Hindlimb muscle (tissue), 1 donor: ENCODE data around the gene OPRL1. TPM values are rescaled to one million over a fixed set of nuclear protein-coding genes. Genes with fewer than 3 reads are reported as not detected.

Source experiments
- DNase-seq: peaks from one replicate; pipeline ENCODE4 v3.0.0-alpha.2; 2013
- polyA plus RNA-seq: library from polyadenylated mRNA; unstranded; fragments of 120-200 nt; gene quantifications from one replicate; pipeline ENCODE4 v1.2.1, GENCODE V29; 2013; ENCODE audit not compliant: insufficient read length

Gene OPRL1
- polyA plus RNA-seq, 1 donor, result 1.1 TPM

DNA sequence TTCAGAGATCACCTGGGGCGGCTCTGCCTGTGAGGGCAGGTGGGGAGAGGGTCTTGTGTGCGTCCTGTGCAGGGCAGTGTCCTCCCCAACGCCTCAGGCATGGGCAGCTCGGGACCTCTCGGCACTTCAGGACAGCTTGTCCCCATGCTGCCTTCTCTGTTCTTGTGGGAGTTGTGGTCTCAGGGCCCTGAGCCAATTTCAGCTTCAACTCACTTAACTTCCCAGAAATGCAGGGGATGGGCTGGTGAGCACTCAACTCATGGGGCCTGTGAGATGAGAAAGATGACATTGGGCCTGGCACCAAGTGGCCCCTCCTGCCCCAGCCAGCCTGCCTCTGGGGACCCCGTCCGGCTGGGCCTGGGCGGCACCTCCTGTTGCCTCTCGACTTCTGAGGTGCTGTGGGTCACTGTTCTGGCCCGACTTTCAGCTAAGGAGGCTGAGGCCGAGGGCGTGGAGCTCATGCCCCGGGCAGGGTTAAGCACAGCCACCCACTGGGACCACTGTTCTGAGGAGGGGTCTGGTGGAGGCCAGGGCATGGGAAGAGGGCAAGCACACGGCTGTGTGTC lies 7.3 kb upstream of the OPRL1 start:
- no peak for DNase-seq

DNA sequence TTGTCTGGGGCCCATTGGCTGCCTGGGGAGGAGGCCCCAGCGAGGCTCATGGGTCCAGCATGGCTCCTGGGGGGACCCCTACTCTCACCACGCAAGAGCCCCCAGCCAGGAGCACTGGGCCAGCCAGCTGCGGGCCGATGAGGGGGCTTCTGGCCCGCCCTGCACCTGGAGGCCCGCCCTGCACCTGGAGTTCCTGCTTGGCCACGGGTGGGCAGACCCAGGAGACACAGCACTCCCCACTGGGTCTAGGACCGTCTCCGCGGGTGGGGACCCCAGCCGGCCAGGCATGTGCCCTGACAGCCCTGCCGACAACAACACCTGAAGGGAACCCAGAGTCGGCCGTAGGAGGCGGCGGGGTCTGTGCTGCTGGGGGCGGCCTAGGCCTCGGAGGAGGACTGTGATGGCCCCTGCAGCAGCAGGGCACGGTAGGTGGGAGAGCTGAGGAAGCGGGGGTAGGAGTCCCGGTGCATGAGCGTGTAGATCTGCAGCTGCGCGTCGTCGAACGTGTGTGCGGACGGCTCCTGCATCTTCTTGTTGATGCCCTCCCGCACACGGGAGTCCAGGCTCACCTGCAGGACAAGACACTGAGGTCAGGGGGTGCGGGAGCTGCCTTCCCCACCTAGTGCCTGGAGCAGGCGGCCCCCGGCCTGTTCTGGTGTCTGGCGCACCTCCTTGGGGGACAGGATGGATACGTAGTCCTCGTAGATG lies 6.3 kb upstream of the OPRL1 start:
- no peak for DNase-seq

DNA sequence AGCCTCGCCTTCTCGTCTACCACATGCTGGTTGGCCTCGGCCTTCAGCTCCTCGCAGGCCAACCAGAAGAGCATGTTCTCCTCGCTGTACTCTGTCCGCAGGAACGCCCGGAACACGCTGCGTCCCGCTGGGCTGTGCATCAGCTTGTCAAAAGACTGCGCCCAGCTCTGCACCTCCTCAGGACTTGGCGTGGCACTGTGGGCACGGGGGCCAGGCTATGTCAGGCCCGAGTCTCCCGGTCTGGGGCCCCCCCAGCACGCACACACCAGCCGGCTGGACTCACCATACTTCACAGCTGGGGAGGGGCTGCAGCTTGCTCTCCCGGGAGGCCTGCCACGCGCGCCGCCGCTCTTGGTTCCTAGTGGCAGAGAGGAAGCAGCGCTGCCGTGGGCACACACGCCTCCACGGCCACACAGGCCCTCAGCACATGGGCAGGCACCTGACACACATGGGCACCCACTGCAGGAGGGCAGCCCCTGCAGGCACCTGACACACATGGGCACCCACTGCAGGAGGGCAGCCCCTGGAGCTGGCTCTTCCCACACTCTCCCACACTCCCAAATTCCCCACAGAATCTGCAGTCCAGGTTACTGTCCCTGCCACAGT lies 5.6 kb upstream of the OPRL1 start:
- no peak for DNase-seq

DNA sequence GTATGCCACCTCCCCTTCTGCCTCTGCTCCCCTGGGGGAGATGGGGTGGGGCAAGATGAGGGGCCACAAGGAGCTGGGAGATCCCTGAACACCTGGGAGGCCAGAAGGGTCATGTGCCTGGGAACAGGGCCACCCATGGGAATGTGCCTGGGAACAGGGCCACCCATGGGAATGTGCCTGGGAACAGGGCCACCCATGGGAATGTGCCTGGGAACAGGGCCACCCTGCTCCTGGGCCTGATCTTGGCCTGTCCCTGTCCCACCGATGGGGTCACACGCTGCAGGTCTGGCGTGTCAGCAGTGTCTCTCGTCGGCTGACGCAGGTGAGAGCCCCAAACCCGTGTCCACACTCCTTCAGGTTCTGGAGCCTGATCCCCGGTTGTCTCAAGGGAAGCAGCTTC lies 4.9 kb upstream of the OPRL1 start:
- no peak for DNase-seq

DNA sequence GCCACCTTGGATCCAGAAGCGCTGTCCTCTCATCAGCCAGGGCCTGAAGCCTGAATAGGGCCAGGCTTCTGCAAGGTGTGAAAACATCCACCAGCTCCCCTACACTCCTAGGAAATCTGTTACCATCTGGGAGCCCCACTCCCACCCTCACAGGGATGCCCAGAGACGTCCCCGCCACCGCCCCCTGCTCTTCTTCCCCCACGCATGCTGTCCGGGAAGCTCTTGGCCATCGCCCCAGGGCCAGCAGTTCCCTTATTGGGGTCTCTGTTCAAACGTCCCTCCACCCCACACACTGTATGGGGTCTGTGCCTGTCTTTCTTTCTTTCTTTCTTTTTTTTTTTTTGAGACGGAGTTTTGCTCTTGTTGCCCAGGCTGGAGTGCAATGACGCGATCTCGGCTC lies 4.3 kb upstream of the OPRL1 start:
- DNase-seq, result no peak

DNA sequence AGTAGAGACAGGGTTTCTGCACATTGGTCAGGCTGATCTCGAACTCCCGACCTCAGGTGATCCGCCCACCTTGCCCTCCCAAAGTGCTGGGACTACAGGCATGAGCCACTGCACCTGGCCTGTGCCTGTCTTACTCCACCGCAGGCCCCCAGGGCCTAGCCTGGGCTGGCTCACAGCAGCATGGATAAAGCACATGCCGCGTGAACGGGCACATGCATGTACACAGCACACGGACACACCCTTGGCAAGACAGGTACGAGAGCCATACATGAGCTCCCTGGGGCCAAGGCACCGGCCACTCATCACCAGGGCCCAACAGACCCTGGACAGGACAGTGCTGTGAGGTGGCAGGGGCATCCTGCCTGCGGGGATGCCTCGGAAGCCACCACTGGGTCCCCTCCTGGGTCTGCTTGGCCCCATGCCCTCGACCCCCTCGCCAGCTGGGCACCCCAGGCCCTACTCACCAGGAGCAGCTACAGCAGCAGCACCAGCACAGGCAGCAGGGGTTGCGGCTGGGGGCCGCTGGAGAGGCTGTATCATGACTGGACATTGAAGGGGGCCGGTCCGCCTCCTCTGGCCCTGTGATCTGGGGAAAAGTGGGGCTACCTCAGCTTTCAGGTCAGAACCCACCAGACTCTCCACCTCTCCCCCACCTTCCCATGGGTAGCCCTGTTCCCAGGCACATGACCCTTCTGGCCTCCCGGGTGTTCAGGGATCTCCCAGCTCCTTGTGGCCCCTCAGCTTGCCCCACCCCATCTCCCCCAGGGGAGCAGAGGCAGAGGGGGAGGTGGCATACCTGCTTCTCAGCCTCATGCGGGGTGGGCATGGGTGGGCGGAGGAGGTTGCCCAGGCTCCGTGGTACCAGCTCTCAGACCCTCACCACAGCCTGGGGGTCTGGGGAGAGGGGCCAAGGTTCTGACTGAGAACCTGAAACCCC lies 3.6 kb upstream of the OPRL1 start:
- no peak for DNase-seq

DNA sequence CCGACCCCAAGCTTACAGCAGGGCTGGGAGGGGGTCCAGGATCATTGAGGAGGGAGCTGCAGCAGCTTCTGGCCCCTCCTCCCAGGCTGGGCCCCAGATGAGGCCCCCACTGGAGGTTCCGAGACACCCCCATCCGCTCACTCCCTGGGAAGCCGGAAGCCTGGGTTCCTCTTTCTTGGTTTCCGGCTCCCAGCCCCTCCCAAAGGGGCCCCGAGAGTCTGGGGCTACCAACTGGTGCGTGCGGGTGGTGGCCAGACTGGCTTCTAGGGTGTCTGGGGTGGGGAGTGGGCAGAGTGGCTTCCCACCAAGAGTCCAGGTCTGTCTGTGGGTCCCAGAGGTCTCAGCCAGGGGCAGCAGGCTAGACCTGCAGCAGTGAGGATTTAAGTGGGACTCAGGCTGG lies 2.8 kb upstream of the OPRL1 start:
- no peak for DNase-seq

DNA sequence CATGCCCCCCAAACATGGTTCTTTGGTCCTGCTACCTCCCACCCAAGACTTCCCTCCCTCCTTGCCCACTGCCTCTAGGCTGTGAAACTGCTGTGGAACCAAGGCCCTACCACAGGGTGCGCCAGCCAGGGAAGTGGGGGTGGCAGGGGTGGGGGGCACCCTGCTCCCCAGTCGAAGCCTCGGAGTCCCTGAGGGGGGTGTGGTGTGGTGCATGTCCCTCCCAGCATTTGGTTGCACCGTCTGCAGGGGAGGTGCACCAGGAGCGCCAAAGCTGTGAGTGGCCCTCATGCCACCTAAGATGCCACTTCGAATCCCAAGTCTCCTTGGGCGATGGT lies 2.4 kb upstream of the OPRL1 start:
- DNase-seq, result no peak

DNA sequence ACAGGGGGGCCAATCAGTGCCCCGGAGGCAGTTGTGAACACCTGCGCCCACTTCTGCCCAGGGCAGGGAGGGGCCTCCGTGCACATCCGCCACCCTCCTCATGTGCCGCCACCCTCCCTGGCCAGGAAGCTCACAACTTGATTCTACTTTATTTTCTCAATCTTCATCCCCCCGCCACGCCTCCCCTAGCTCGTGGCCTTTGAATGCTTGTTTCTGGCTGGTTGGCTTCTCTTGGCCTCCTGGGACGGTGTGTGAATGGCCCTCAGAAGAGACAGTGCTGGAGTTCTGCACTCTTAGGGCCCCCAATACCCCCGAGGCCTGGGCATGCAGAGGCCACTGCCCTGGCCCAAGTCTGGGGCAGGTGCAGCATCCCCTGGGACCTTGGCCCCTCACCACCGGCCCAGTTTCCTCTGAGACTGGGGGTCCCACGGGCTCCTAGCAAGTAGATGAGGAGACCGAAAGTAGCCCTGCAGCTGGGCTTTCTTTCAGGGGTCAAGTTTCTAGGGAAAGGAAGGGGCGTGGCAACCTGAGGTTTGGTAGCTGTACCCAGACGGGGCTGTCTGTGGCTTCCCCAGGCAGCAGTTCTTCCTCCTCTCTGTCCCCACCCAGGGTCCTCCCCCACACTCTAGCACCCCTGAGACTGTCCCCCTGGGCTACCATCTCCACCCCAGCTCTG lies 1.9 kb upstream of the OPRL1 start:
- DNase-seq, result no peak

DNA sequence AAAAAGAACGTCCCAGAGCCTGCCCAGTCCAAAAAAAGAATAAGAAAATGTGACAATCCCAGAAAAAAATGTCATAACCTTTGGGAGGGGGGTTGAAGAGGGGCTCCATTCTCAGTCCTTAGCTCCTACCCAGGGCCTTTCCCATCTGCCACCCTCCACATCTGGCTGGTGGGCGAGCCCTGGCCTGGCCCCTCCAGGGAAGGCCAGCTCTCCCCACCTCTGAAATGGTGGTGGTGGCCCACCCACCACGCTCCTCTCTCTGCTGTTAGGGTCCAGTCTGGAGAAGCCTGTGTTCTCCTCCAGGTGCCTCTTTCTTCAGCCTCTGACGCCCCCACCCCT lies 979 bp upstream of the OPRL1 start:
- no peak for DNase-seq

DNA sequence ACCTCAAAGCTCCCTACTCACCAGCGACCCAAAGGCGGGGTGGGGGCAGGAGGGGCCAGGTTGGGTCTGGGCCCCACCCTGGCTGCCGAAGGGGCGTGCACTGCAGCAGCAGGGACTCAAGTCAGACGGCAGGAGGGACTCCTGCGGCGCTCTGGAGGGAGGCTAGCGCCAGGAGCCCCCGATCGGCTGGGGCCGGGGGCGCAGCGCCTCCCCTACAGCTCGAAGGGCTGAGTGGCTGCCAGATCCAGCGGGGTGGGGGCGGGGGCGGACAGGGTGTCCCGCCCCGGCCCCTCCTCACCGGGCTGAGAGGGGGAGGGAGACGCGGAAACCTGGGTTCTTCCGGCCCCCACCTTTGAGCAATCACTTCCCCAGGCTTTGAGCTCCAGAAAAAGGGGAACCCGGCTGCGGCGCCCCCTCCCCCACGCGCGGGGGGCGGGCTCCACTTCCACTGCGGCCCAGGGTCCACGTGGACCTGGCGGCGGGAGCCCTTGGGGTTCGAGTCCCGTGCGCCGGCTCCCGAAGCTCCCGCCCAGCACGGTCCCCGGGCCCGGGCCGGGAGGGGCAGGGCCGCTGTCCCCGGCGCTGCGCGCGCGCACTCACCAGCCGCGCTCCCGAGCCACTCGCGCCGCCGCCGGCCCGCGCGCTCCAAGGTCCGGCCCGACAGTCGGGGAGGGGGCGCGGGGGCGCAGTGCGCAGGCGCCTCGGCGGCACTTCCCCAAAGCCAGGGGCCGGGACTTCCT lies 439 bp upstream of the OPRL1 start, which contains the start of gene RGS19:
TSS of gene RGS19 (minus strand) at position 246 of the 740 bp plus-strand sequence. CDS start 2,632 bp downstream, outside the sequence.
- peak; percentile 86 for DNase-seq

DNA sequence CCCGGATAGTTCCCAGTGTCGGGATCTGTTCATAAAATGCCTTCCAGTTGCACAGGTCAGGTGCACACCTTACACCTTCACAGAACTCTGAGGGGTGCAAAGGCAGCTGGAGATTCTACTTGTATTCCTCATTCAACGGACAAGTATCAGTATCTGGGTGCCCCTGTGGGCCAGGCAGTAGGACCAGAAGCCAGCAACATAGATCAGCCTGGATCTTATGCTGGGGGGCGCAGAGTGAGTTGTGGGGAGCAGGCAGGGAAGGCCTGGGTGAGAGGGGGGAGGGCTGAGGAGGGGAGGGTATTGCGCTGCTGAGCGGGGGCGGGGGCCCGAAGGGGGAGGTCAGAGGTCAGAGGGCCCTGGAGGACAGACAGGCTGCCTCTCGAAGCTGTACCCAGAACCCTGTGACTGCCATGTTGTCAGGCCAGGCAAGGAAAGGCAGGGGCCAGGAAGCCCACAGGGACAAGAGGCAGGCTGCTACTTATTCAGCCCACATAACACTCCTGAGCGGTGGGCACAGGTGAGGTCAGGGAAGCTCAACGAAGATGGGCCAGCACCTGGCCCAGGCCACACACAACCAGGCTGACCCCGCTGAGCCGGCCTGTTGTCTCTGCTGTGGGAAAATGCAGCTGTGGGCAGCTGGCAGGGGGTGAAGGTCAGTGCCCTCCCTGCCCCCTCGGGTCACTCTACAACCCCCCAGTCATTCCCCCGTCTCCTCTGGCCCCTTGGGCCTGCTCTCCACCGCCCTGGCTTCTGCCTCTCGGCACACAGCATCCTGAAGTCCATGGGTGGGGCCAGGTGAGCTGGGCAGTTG lies 1.1 kb downstream of the OPRL1 start:
- DNase-seq, result no peak

DNA sequence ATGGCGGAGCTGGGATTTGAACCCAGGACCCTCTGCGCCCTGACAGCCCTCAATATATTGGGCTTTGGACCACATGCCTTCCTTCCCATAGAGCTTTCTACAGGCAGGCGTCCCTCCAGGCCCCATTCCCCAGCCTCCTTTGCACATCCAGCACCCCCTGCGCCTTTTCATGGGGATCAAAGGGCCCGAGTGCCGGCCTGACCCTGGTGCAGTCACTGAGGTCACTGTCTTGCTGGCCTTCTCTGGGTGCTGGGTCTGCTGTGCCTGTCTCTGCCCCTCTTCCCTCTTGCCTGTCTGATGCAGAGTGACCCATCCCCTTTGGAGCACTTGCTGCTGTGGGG lies 1.7 kb downstream of the OPRL1 start:
- DNase-seq, result no peak

DNA sequence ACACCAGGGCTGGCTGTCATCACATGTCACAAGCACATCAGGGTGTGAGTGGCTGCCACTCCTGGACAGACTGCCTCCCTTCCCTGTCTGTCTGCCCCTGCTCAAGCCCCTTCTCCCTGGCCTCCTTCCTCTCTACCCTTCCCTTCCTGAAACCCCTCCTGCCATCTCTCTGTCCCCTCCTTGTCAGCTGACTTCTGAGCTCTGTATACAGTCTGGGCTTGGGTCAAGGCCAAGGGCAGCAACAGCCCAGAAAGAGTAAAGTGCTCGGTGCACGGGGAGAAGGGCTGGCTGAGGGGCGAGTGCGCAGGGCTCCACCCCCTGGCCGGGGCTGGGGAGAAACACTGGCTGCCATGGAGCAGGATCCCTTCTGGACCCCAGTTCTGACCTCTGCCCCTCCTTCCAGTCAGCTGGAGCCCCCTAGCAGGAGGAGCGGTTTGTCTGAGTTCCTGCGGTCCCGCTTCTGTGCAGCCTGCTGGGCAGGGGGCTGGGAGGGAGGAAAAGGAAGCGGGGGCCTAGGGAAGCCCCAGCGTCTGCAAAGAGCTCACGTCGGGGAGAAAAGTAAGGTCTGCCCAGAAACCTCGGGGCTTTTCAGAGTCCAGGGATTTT lies 2.3 kb downstream of the OPRL1 start:
- DNase-seq, result no peak

DNA sequence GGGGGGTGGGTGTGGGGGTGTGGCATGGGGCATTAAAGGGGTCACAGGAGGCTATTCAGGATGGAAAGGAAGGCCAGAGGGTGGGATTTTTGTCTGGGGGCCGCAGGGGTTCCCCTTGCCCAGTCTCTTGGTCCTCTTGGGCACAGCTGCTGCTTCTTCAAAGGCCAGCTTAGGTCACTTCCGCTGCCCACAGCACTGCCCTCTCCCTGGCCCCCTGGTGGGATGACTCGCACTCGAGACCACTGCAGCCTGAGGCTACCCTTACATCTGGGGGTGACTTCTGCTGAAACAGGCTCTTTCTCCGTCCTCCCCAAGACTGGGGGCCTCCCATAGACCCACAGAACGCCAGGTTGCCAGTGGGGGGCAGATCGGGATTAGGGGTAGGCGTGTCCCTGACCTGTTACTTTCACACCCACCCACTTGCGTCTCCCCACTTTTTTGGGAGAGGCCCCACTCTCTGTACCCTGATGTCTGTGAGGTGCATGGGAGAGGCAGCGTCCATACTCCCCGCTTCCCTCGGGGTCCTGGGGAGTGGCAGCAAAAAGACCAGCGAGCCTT lies 3.0 kb downstream of the OPRL1 start:
- DNase-seq, result no peak

DNA sequence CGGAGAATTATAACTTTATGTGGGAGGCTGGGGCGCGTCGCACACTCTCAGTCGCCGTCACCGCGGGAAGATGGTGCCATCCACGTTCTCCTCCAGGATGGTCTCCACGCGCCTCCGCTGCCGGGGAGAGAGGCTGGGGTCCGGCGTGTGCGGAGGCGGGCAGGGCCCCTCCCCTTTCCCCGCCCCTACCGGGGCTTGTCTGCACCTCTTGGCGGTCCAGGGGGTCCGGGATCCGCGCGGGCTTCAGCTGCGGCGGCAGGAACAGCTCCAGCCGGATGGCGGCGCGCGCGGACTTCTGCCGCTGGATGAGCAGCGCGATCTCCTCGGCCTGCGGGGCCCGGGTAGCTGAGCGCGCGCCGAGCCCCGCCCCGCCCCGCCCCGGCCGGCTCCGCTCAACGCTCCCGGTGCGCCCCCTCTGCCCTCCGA lies 3.5 kb downstream of the OPRL1 start:
- peak; percentile 81 for DNase-seq

DNA sequence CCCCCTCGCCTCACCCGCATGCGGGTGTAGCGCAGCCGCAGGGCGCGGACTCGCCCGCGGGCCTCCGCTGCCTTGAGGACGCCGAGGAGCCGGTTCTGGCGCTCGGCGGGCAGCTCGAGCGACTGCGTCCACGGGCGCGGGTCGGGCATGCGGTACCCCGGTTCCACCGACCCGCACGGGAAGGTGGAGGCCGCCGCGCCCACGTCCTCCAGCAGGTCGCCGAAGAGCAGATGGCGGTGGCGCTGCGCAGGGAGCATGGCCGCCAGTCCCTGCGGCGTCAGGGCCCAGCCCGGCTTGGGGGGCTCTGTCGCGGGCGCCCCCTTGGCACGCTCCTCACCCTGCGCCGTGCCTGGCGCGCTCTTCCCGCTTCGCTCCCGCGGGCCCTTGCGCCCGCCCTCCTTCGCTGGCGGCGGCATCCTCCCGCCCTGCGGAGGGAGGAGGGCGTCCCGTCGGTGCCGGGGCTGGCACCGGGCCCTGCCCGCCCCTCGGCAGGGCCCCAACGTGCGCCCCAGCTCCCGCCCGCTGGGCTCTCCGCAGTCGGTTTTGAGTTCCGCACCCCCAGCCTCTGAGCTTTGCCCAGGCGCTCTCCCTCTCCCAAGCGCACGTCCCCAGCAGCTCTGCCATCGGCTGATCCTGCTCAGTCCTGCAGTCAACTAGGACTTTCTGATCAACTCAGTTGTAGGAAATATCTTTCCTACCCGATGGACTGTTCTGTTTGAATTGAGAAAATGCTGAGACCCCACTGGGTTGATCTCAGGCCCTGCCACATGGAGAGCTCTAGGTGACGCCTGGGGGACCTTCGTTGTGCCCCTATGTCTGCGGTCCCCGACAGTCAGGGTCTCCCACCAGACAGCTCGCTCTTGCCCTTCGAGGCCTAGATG lies 4.2 kb downstream of the OPRL1 start, which contains the start of gene LKAAEAR1:
TSS of gene LKAAEAR1 (minus strand) at position 595 of the 881 bp plus-strand sequence. CDS start at position 416, 179 bp downstream.
- no peak for DNase-seq

DNA sequence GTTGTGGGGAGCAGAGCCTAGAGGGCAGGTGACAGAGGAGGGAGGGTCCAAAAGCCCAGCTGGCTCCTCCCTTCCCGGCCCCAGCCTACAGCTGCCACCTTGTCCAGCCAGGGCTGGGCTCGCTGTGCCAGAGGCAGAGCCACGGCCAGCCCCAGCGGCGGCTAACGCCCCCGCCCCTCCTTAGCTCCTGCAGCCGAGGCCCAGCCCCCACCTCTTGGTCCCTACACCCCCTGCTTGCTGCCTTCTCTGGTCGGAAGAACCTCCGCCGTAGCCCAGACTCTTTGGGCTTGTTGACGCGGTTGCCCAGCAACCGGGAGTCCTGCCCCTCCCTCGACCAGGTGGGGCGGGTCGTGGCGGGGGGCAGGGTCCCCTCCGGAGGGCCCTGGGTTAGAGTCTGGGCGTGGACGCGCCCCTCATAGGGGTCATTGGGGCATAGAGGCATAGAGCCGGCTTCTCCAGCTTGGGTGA lies 4.8 kb downstream of the OPRL1 start:
- DNase-seq, result no peak

DNA sequence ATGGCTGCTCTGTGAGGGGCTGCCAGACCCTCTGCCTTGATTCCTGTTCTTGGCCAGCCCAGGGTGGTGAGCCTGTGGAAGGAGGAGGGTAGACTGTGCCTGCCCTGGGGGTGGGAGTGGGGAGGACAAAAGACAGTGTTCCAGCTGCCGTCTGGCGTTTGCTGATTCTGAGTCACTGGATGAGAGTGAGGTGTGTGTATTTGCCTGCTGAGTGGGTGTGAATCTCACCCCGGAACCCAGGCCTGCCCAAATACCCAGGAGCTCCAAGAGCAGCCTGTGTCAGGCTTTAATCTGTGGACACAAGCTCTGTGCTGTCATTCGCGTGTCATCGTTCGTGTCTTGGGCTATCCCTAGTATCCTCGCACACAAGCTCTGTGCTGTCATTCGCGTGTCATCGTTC lies 6.9 kb downstream of the OPRL1 start:
- no peak for DNase-seq
